CD14-positive monocyte (primary cell): ENCODE data around the gene PRCD. TPM values are rescaled to one million over a fixed set of nuclear protein-coding genes. Genes with fewer than 3 reads are reported as not detected.

ENCODE experiments used
- DNase-seq, 3 donors: peaks; one replicate each; pipeline ENCODE4 v3.0.0-alpha.2; 2011 to 2022
- H2AFZ ChIP-seq: 2 replicates; pipeline ENCODE4 v1.6.0; 2012; ENCODE audit warnings: mild to moderate bottlenecking, low read depth, low read length, inconsistent platforms; ENCODE audit not compliant: insufficient read depth, poor library complexity, severe bottlenecking
- H3K27ac ChIP-seq, 2 donors: 1 replicate in 1 of 2; 2 replicates in 1 of 2; pipeline ENCODE4 v1.5.1; 2012 to 2013; ENCODE audit warnings: low read length in 2 of 2, control low read depth in 1 of 2, inconsistent platforms in 1 of 2, low read depth in 1 of 2, mild to moderate bottlenecking in 1 of 2
- H3K27me3 ChIP-seq, 2 donors: one replicate each; pipeline versions ENCODE4 v1.6.0 to v1.6.1; 2011 to 2013; ENCODE audit warnings: low read length in 2 of 2; ENCODE audit not compliant: control insufficient read depth in 2 of 2, insufficient read depth in 2 of 2
- H3K36me3 ChIP-seq, 2 donors: replicated peaks in 1 of 2; 1 replicate in 1 of 2; 2 replicates in 1 of 2; pipeline versions ENCODE4 v1.5.1 to v1.6.1; 2012 to 2013; ENCODE audit warnings: low read length in 2 of 2, control low read depth in 1 of 2, inconsistent platforms in 1 of 2, mild to moderate bottlenecking in 1 of 2; ENCODE audit not compliant: insufficient read depth in 2 of 2, control insufficient read depth in 1 of 2
- H3K4me1 ChIP-seq, 2 donors: 1 replicate in 1 of 2; 2 replicates in 1 of 2; pipeline versions ENCODE4 v1.5.1 to v1.6.1; 2012 to 2013; ENCODE audit warnings: low read length in 2 of 2, control low read depth in 1 of 2, inconsistent platforms in 1 of 2, mild to moderate bottlenecking in 1 of 2, moderate library complexity in 1 of 2; ENCODE audit not compliant: insufficient read depth in 2 of 2, control insufficient read depth in 1 of 2
- H3K4me2 ChIP-seq: replicated peaks from 2 replicates; pipeline ENCODE3; 2012; ENCODE audit warnings: low read length, moderate library complexity, mild to moderate bottlenecking; ENCODE audit not compliant: poor library complexity, severe bottlenecking; ENCODE audit errors: extremely low read depth
- H3K4me3 ChIP-seq, 3 experiments: fragments of 200-600 bp in 1 of 3; sonication (generic) in 1 of 3; replicated peaks in 1 of 3; 1 replicate in 2 of 3; 2 replicates in 1 of 3; pipeline ENCODE4 v1.5.1; 2011 to 2013; ENCODE audit warnings: low read length in 3 of 3, mild to moderate bottlenecking in 3 of 3, control low read depth in 2 of 3, low read depth in 2 of 3, inconsistent platforms in 1 of 3, moderate library complexity in 1 of 3
- H3K79me2 ChIP-seq: 2 replicates; pipeline ENCODE4 v1.6.0; 2012; ENCODE audit warnings: mild to moderate bottlenecking, control low read depth, inconsistent platforms, low read length, moderate library complexity; ENCODE audit not compliant: insufficient read depth
- H3K9ac ChIP-seq: 2 replicates; pipeline ENCODE4 v1.6.0; 2017; ENCODE audit warnings: low read length, mild to moderate bottlenecking; ENCODE audit not compliant: insufficient read depth, poor library complexity, severe bottlenecking
- H3K9me3 ChIP-seq, 2 donors: replicated peaks in 1 of 2; 1 replicate in 1 of 2; 2 replicates in 1 of 2; pipeline versions ENCODE4 v1.5.1 to v1.6.1; 2012 to 2013; ENCODE audit warnings: low read length in 2 of 2, control low read depth in 1 of 2; ENCODE audit not compliant: control insufficient read depth in 1 of 2, insufficient read depth in 1 of 2
- H4K20me1 ChIP-seq: 2 replicates; pipeline ENCODE4 v1.6.0; 2012; ENCODE audit warnings: mild to moderate bottlenecking, low read length, control low read depth, moderate library complexity; ENCODE audit not compliant: insufficient read depth
- H3K27ac Mint-ChIP-seq, 7 donors: one replicate each; pipeline ENCODE4 v1.8.0; 2020; ENCODE audit warnings: mild to moderate bottlenecking in 7 of 7, mixed read lengths in 7 of 7, moderate library complexity in 6 of 7, inconsistent platforms in 2 of 7
- H3K27me3 Mint-ChIP-seq, 3 donors: one replicate each; pipeline ENCODE4 v1.8.0; 2021 to 2022; ENCODE audit warnings: low read depth in 3 of 3, mild to moderate bottlenecking in 3 of 3, mixed read lengths in 3 of 3, moderate library complexity in 3 of 3, inconsistent platforms in 1 of 3
- H3K36me3 Mint-ChIP-seq, 2 donors: one replicate each; pipeline ENCODE4 v1.8.0; 2020; ENCODE audit warnings: mixed read lengths in 2 of 2, inconsistent platforms in 1 of 2, mild to moderate bottlenecking in 1 of 2
- H3K4me1 Mint-ChIP-seq: one replicate; pipeline ENCODE4 v1.8.0; 2020; ENCODE audit warnings: mild to moderate bottlenecking, mixed read lengths
- H3K4me3 Mint-ChIP-seq, 2 donors: one replicate each; pipeline ENCODE4 v1.8.0; 2020; ENCODE audit warnings: mild to moderate bottlenecking in 2 of 2, mixed read lengths in 2 of 2, moderate library complexity in 1 of 2
- H3K9me3 Mint-ChIP-seq, 7 donors: one replicate each; pipeline ENCODE4 v1.8.0; 2020 to 2022; ENCODE audit warnings: mixed read lengths in 7 of 7, mild to moderate bottlenecking in 6 of 7, moderate library complexity in 6 of 7, inconsistent platforms in 2 of 7
- CTCF ChIP-seq: fragments of 200-600 bp; IDR thresholded peaks from one replicate; pipeline ENCODE4 v1.8.0; 2022; ENCODE audit warnings: antibody characterized with exemption, mild to moderate bottlenecking
- WGBS: methylation state at CpG from one replicate; pipeline ENCODE4 v1.1.5; 2013; ENCODE audit warnings: missing lambda C conversion rate; ENCODE audit not compliant: insufficient coverage; 5-methylcytosine and 5-hydroxymethylcytosine counted together
- intact Hi-C, 2 donors: fragments of 100-400 bp; cut with micrococcal nuclease; formaldehyde crosslinking; loops; one replicate each; pipeline versions ENCODE4 v1.15.0 to v1.15.1; 2023
- polyA plus RNA-seq, 3 donors: library from polyadenylated mRNA; depleted of rRNA in 1 of 3; unstranded in 2 of 3; stranded (reverse) in 1 of 3; fragments of 300-500 nt in 2 of 3; fragments of >200 nt in 1 of 3; fragmentation: Illumina TruSeq in 2 of 3; gene quantifications; 1 replicate in 2 of 3; 2 replicates in 1 of 3; pipeline ENCODE4 v1.2.3, GENCODE V29; 2012 to 2021

PRCD gene
- polyA plus RNA-seq, 3 donors: not detected

- Mint-ChIP-seq H3K4me3 (no peak overlapping the region), H3K4me1 (peaks cover 28% of the 10 kb centered on the region), H3K36me3 (peaks cover 2% of the 10 kb centered on the region in 2 donors), H3K9me3 (no peaks in the 10 kb centered on the region), H3K27ac (peak overlapping the region in 1 of 7 donors; percentile 6), H3K27me3 (peaks cover 0 to 3% (median 0%) of the 10 kb centered on the region in 3 donors)
- Histone ChIP-seq H4K20me1 (no peaks in the 10 kb centered on the region), H3K27ac (peak overlapping the region in 1 of 2 donors; percentile 82), H3K4me3 (no peak overlapping the region), H3K79me2 (peaks cover 4% of the 10 kb centered on the region), H3K4me2 (peak overlapping the region; percentile 57), H2AFZ (no peak overlapping the region), H3K4me1 (peaks cover 22 to 28% of the 10 kb centered on the region in 2 donors), H3K27me3 (no peaks in the 10 kb centered on the region), H3K9ac (no peak overlapping the region), H3K36me3 (no peaks in the 10 kb centered on the region), H3K9me3 (no peaks in the 10 kb centered on the region)
- WGBS: no CpG with 5 or more reads among the region's 4 CpGs
- no peak for TF ChIP-seq CTCF
- no peak for DNase-seq
- intact Hi-C loops: loop anchor here in 1 of 2 donors (5.0 kb wide), 1 partner anchor 36 kb away; the partner anchor contains the start of gene ST6GALNAC2
Observed at GRCh38 chr17:76551685-76552084, 11.8 kb downstream of the PRCD start.

GRCh38 chr17:76553178-76553908, 13.5 kb downstream of the PRCD start:
- Histone ChIP-seq H2AFZ (no peak overlapping the region), H3K36me3 (no peaks in the 10 kb centered on the region), H3K79me2 (peaks cover 14% of the 10 kb centered on the region), H3K9ac (no peak overlapping the region), H3K4me3 (no peak overlapping the region), H3K4me1 (peaks cover 31 to 42% of the 10 kb centered on the region in 2 donors), H3K27ac (no peak overlapping the region), H3K4me2 (no peak overlapping the region), H3K27me3 (no peaks in the 10 kb centered on the region), H3K9me3 (no peaks in the 10 kb centered on the region), H4K20me1 (no peaks in the 10 kb centered on the region)
- Mint-ChIP-seq H3K4me3 (no peak overlapping the region), H3K4me1 (peaks cover 37% of the 10 kb centered on the region), H3K36me3 (peaks cover 2% of the 10 kb centered on the region in 2 donors), H3K27me3 (peaks cover 0 to 3% (median 0%) of the 10 kb centered on the region in 3 donors), H3K9me3 (no peaks in the 10 kb centered on the region), H3K27ac (peak overlapping the region in 2 of 7 donors; percentile 5 to 78)
- no peak for TF ChIP-seq CTCF
- no peak for DNase-seq
- intact Hi-C loops: loop anchor here in 1 of 2 donors (5.0 kb wide), 1 partner anchor 34 kb away; the partner anchor contains the start of gene ST6GALNAC2
- WGBS: 39% methylated on average over 6 of the region's 8 CpGs
